Choroid plexus epithelial cell (primary cell): ENCODE data around the gene CIAO3.
A peak's percentile ranks its signal among the peaks of the same experiment; 100 is the strongest.
"Not testable (repeated sequence)": the region's sequence is repeated elsewhere in the genome, so short reads cannot be mapped to it uniquely, and the experiment has no call there.

ENCODE experiments used
- DNase-seq: peaks from one replicate; pipeline ENCODE4 v3.0.0-alpha.2; 2010; ENCODE audit warnings: low read depth
- H3K4me3 ChIP-seq: 2 replicates; pipeline ENCODE4 v1.5.1; 2011; ENCODE audit warnings: low read depth, mild to moderate bottlenecking, control low read depth, low read length, moderate library complexity
- TF ChIP-seq, protein P1 (sequence below): conservative IDR thresholded peaks from 2 replicates; pipeline ENCODE4 v1.5.1; 2011; ENCODE audit warnings: low read depth, mild to moderate bottlenecking, control low read depth, inconsistent platforms, low read length, moderate library complexity

CIAO3 gene

DNA sequence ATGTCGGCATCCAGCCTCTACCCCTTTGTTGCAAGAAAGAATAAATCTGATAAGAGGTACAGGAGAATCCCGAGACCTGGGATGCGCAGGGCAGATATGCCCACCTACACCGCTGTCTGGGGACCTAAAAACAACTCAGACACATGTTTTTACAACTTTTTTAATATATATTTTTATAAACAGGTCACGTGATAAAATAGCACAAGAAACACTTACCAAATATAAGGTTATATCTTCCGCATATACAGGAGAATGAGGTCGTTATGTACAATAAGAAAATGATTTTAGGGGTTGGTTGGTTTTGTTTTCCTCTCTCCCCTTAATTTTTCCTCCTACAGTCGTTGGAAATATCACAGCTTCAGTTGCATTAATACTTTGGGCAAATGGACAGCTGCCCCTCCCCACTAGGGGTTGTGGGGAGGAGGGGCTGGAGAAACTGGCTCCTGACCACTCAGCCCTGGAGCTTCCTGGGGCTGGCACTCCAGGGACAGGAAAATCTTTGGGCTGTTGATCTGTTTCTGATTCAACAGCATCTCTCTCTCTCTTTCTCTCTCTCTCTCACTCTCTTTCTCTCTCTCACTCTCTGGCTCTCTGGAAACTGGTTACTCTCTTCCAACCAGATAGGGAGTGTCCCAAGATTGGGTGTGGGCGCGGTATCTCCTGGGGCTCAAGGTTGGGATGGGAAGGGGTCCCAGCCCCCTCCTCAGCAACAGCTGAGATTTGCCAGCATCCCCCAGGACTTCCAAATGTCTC, 48.3 kb downstream of the CIAO3 start:
- no peak for DNase-seq
- H3K4me3 ChIP-seq: no peak overlapping the region
- TF ChIP-seq, protein P1, sequence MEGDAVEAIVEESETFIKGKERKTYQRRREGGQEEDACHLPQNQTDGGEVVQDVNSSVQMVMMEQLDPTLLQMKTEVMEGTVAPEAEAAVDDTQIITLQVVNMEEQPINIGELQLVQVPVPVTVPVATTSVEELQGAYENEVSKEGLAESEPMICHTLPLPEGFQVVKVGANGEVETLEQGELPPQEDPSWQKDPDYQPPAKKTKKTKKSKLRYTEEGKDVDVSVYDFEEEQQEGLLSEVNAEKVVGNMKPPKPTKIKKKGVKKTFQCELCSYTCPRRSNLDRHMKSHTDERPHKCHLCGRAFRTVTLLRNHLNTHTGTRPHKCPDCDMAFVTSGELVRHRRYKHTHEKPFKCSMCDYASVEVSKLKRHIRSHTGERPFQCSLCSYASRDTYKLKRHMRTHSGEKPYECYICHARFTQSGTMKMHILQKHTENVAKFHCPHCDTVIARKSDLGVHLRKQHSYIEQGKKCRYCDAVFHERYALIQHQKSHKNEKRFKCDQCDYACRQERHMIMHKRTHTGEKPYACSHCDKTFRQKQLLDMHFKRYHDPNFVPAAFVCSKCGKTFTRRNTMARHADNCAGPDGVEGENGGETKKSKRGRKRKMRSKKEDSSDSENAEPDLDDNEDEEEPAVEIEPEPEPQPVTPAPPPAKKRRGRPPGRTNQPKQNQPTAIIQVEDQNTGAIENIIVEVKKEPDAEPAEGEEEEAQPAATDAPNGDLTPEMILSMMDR: no peak

DNA sequence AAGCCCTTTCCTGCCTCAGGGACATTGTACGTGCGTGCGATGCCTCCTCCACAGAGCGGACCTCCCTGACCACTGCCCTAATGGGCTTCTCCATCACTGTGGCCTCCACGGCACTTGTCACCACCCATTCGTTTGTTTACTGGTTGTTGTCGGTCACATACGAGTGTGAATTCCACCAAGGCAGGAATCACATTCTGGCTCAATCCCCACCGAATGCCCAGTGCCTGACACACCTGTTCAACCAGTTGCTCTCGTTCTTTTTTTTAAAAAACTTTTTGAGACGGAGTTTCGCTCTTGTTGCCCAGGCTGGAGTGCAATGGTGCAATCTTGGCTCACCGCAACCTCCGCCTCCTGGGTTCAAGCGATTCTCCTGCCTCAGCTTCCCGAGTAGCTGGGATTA, 49.6 kb downstream of the CIAO3 start:
- DNase-seq, H3K4me3 ChIP-seq: not testable (repeated sequence)

- TF ChIP-seq, protein P1: no peak
Measured at GRCh38 chr16:689175-689897, 51.5 kb downstream of the CIAO3 start.

GRCh38 chr16:687499-687898, 53.3 kb downstream of the CIAO3 start:
- TF ChIP-seq, protein P1: no peak
- no peak for DNase-seq
- no peak overlapping the region for H3K4me3 ChIP-seq

More at GRCh38 chr16:689175-689897, 51.5 kb downstream of the CIAO3 start:
- DNase-seq: no peak
- peak overlapping the region; percentile 84 for H3K4me3 ChIP-seq

DNA sequence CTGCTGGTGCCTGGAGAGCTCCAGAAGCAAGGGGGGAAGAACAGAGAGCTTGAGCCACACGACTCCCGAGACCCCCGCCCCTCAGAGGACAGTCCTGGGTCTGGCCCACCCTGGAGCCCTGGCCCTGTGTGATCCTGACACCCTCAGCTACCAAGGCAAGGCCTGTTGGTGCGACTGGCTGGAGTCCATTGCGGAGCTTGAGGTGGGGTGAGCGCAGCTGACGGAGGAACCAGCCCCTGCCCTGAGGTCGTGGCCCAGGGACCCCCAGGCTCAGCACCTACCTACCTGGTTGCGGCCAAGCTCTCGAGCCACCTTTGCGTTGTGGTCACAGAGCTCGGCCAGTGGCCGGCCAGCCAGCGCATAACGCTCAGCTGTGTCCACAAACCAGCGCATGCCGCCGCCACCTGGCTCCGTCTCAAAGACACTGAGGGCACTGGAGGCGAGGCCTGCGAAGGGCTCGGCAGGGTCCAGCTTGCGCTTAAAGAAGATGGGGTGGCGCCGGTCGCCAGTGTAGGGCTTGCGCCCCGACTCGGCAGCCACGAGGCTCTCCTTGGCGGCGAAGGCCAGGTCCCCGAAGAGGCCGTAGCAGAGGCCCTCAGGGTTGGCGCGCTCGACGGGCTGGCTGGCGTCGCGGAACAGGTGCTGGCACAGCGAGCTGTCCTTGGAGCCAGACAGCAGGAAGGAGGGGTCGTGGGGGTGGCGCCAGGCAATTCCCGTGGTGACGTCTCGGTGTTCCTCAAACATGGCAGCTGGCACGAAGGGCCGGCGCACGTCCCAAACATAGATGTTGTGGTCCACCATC, 54.1 kb downstream of the CIAO3 start:
- H3K4me3 ChIP-seq: no peak overlapping the region

DNA sequence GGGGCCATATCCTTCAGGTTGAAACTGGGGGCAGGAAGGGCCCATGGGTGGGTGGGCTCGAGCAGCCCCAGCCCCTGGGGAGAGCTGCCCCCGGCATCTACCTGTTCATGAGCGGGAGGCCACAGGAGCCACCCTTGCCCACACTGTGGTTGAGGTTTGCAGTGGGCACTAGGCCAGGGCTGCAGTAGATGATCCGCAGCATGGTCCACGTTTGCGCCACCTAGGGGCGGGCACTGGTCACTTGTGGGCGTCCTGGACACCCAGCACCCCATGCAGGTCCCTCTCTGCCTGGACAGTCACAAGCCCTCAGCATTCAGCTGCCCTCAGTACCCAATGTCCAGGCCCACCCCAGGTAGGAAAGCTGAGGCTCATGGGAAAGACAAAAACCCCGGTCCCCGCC, 54.8 kb downstream of the CIAO3 start:
- DNase-seq: peak; percentile 42
- TF ChIP-seq, protein P1: peak; percentile 54
- no peak overlapping the region for H3K4me3 ChIP-seq

More for the DNA sequence above, 54.1 kb downstream of the CIAO3 start:
- TF ChIP-seq, protein P1: no peak
- DNase-seq: no peak
